B cell (primary cell): Measurements from ENCODE around the gene DNASE1L3. TPM values are rescaled to one million over a fixed set of nuclear protein-coding genes. Genes with fewer than 3 reads are reported as not detected.
A peak's percentile ranks its signal among the peaks of the same experiment; 100 is the strongest.

ENCODE experiments used
- ATAC-seq: fragments of 200-7000 bp; cut with Tn5 transposase; one replicate; pipeline ENCODE4 v1.10.0; 2021; ENCODE audit warnings: low read depth, mild to moderate bottlenecking, moderate number of reproducible peaks, moderate library complexity
- CTCF ChIA-PET: fragments of 350-600 bp; sonication (Branson Sonifier 250); formaldehyde crosslinking; loops from one replicate; lab custom pipeline; 2021; ENCODE audit warnings: antibody characterized with exemption, inconsistent platforms; lab: Charles Lee
- POLR2A ChIA-PET: fragments of 350-600 bp; sonication (Branson Sonifier 250); formaldehyde crosslinking; loops from one replicate; lab custom pipeline; 2021; ENCODE audit warnings: antibody characterized with exemption; lab: Charles Lee
- DNase-seq: peaks from one replicate; pipeline ENCODE4 v3.0.0; 2013
- H2AFZ ChIP-seq: 2 replicates; pipeline ENCODE4 v1.6.1; 2012; ENCODE audit warnings: mild to moderate bottlenecking, low read depth, low read length; ENCODE audit not compliant: insufficient read depth, poor library complexity, severe bottlenecking
- H3K27ac ChIP-seq, 2 donors: 1 replicate in 1 of 2; 2 replicates in 1 of 2; pipeline ENCODE4 v1.5.1; 2012 to 2013; ENCODE audit warnings: low read length in 2 of 2, mild to moderate bottlenecking in 2 of 2, moderate library complexity in 1 of 2
- H3K27me3 ChIP-seq, 4 experiments: fragments of 200-600 bp in 1 of 4; sonication (generic) in 1 of 4; replicated peaks in 1 of 4; 1 replicate in 2 of 4; 2 replicates in 2 of 4; pipeline versions ENCODE4 v1.6.1 to v1.7.0; 2013 to 2016; ENCODE audit warnings: low read length in 3 of 4, mild to moderate bottlenecking in 2 of 4, mixed read lengths in 1 of 4, moderate library complexity in 1 of 4; ENCODE audit not compliant: insufficient read depth in 4 of 4, control insufficient read depth in 3 of 4; ENCODE audit errors: control extremely low read depth in 1 of 4
- H3K36me3 ChIP-seq, 2 experiments: replicated peaks in 1 of 2; 1 replicate in 1 of 2; 2 replicates in 1 of 2; pipeline versions ENCODE4 v1.6.1 to v1.7.1; 2013; ENCODE audit warnings: low read length in 1 of 2; ENCODE audit not compliant: insufficient read depth in 2 of 2, control insufficient read depth in 1 of 2; ENCODE audit errors: control extremely low read depth in 1 of 2, extremely low read depth in 1 of 2
- H3K4me1 ChIP-seq, 2 donors: fragments of 200-600 bp in 1 of 2; sonication (generic) in 1 of 2; 1 replicate in 1 of 2; 2 replicates in 1 of 2; pipeline versions ENCODE4 v1.5.1 to v1.6.1; 2013 to 2017; ENCODE audit warnings: low read length in 2 of 2; ENCODE audit not compliant: control insufficient read depth in 2 of 2, insufficient read depth in 2 of 2
- H3K4me2 ChIP-seq: replicated peaks from 2 replicates; pipeline ENCODE3; 2012; ENCODE audit warnings: mild to moderate bottlenecking, low read depth, low read length; ENCODE audit not compliant: poor library complexity, severe bottlenecking
- H3K4me3 ChIP-seq, 5 experiments: fragments of 200-600 bp in 1 of 5; sonication (generic) in 1 of 5; 1 replicate in 3 of 5; 2 replicates in 2 of 5; pipeline versions ENCODE4 v1.5.1 to v1.7.0; 2011 to 2016; ENCODE audit warnings: low read length in 4 of 5, mild to moderate bottlenecking in 4 of 5, low read depth in 2 of 5, control low read depth in 1 of 5, moderate library complexity in 1 of 5; ENCODE audit not compliant: insufficient read depth in 1 of 5; ENCODE audit errors: control extremely low read depth in 1 of 5, extremely low read depth in 1 of 5
- H3K79me2 ChIP-seq: fragments of 200-600 bp; sonication (generic); one replicate; pipeline ENCODE4 v1.6.0; 2016; ENCODE audit warnings: low read length; ENCODE audit not compliant: control insufficient read depth, insufficient read depth
- H3K9ac ChIP-seq: fragments of 200-600 bp; sonication (generic); 2 replicates; pipeline ENCODE4 v1.6.1; 2017; ENCODE audit warnings: mild to moderate bottlenecking, low read length, moderate library complexity
- H3K9me3 ChIP-seq, 3 donors: one replicate each; pipeline versions ENCODE4 v1.6.1 to v1.7.1; 2013; ENCODE audit warnings: low read length in 2 of 3; ENCODE audit not compliant: control insufficient read depth in 2 of 3, insufficient read depth in 1 of 3; ENCODE audit errors: control extremely low read depth in 1 of 3
- H4K20me1 ChIP-seq: 2 replicates; pipeline ENCODE4 v1.6.0; 2012; ENCODE audit warnings: mild to moderate bottlenecking, low read length; ENCODE audit not compliant: insufficient read depth, control insufficient read depth, poor library complexity, severe bottlenecking
- H3K27ac Mint-ChIP-seq: one replicate; pipeline ENCODE4 v1.8.0; 2021; ENCODE audit warnings: mixed read lengths
- H3K27me3 Mint-ChIP-seq: one replicate; pipeline ENCODE4 v1.8.0; 2021; ENCODE audit warnings: mixed read lengths
- H3K4me1 Mint-ChIP-seq: one replicate; pipeline ENCODE4 v1.8.0; 2021; ENCODE audit warnings: mixed read lengths
- H3K4me3 Mint-ChIP-seq: one replicate; pipeline ENCODE4 v1.8.0; 2021; ENCODE audit warnings: mixed read lengths
- H3K9me3 Mint-ChIP-seq: one replicate; pipeline ENCODE4 v1.8.0; 2022; ENCODE audit warnings: mixed read lengths; ENCODE audit not compliant: insufficient read depth
- EZH2 ChIP-seq: IDR thresholded peaks from 2 replicates; pipeline ENCODE4 v1.6.1; 2012; ENCODE audit warnings: borderline replicate concordance, low read depth, mild to moderate bottlenecking, moderate library complexity, low read length; ENCODE audit not compliant: insufficient read depth, poor library complexity, severe bottlenecking
- WGBS: methylation state at CpG from one replicate; pipeline ENCODE4 v1.1.5; 2013; ENCODE audit warnings: missing lambda C conversion rate; ENCODE audit not compliant: insufficient coverage; 5-methylcytosine and 5-hydroxymethylcytosine counted together
- intact Hi-C: fragments of 100-400 bp; cut with micrococcal nuclease; formaldehyde crosslinking; loops from one replicate; pipeline ENCODE4 v1.10.0; 2022
- polyA plus RNA-seq: library from polyadenylated mRNA; depleted of rRNA; stranded (reverse); fragments of >200 nt; gene quantifications from 2 replicates; pipeline ENCODE4 v1.2.3, GENCODE V29; 2012
- total RNA-seq, 2 donors: library from RNA; stranded (reverse); fragments of 120-200 nt in 1 of 2; gene quantifications; 1 replicate in 1 of 2; 2 replicates in 1 of 2; pipeline versions ENCODE4 v1.2.3 to v1.2.4, GENCODE V29; 2013 to 2022
- TF ChIP-seq, protein P1 (sequence below): fragments of 200-600 bp; IDR thresholded peaks from one replicate; pipeline ENCODE4 v1.8.0; 2022; ENCODE audit warnings: antibody characterized with exemption, mild to moderate bottlenecking

Gene DNASE1L3
- total and polyA plus RNA-seq, 2 donors (not counting 1 experiment from before 2014, with no cell fraction given): 0.39 to 2.6 TPM

DNA sequence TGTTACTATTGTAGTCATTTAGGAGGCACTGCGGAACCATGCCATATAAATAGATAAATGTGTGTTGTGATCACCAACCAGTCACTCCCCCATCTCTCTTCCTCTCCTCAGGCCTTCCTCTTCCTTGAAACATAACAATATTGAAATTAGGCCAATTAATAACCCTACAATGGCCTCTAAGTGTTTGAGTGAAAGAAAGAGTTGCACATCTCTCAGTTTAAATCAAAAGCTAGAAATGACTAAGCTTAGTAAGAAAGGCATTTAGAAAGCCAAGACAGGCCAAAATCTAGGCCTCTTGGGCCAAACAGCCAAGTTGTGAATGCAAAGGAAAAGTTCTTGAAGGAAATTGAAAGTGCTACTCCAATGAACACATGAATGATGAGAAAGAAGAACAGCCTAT is 8.1 kb upstream of the DNASE1L3 start:
- ChIA-PET POLR2A (no interaction called here), CTCF (interaction anchor here (0.7 to 12.6 kb wide), 12 partner anchors 10 to 313 kb away, joined by 3 to 336 read pairs (median 32); partner anchors contain the start of genes ABHD6, HTD2 and RPP14)
- DNase-seq: no peak
- no peaks in the 10 kb centered on the region for H3K27me3 Mint-ChIP-seq
- WGBS: no CpG with 5 or more reads among the region's 1 CpG
- H3K27ac Mint-ChIP-seq: no peak overlapping the region
- Histone ChIP-seq H4K20me1 (no peaks in the 10 kb centered on the region), H3K4me1 (peaks cover 44 to 51% of the 10 kb centered on the region in 2 donors), H3K27me3 (no peaks in the 10 kb centered on the region), H3K4me3 (no peak overlapping the region), H3K79me2 (no peaks in the 10 kb centered on the region), H3K36me3 (no peaks in the 10 kb centered on the region), H3K27ac (no peak overlapping the region), H2AFZ (no peak overlapping the region), H3K9ac (no peak overlapping the region), H3K4me2 (no peak overlapping the region), H3K9me3 (no peaks in the 10 kb centered on the region)
- intact Hi-C loops: loop anchor here (5.0 kb wide), 1 partner anchor 42 kb away; no protein-coding TSS in a partner anchor
- H3K4me1 Mint-ChIP-seq: peaks cover 45% of the 10 kb centered on the region
- TF ChIP-seq, protein P1, sequence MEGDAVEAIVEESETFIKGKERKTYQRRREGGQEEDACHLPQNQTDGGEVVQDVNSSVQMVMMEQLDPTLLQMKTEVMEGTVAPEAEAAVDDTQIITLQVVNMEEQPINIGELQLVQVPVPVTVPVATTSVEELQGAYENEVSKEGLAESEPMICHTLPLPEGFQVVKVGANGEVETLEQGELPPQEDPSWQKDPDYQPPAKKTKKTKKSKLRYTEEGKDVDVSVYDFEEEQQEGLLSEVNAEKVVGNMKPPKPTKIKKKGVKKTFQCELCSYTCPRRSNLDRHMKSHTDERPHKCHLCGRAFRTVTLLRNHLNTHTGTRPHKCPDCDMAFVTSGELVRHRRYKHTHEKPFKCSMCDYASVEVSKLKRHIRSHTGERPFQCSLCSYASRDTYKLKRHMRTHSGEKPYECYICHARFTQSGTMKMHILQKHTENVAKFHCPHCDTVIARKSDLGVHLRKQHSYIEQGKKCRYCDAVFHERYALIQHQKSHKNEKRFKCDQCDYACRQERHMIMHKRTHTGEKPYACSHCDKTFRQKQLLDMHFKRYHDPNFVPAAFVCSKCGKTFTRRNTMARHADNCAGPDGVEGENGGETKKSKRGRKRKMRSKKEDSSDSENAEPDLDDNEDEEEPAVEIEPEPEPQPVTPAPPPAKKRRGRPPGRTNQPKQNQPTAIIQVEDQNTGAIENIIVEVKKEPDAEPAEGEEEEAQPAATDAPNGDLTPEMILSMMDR: no peak
- no peak for TF ChIP-seq EZH2
- H3K4me3 Mint-ChIP-seq: peak overlapping the region; percentile 42
- ATAC-seq: no peak
- H3K9me3 Mint-ChIP-seq: no peaks in the 10 kb centered on the region

DNA sequence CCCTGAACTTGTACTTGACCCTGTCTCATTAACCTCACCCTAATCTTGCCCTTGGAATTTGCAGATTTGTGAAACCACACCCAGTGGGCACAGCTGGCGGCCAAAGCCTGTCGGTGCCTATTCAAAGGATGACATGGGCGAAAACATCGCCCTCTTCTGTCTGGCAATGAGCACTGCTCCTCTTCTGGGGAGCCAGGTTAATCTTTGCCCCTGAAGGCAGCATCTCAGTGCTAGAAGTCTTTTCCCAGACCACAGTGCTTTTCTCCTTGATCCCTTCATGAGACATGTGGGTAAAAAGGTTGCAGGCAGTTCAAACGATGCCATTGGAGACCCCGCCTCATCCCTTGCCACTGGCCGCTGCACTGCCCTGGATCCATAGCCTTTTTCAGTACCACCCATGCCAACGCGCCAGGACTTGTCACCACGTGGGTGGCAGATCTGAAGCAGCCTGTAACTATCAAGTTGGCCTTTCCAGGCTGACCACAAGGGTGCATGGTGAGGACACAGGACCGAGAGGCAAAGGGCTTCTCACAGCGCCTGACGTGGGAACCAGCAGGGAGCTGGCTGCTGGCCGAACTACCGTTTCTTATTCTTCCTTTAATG is 6.5 kb upstream of the DNASE1L3 start:
- CTCF ChIA-PET: interaction anchor here (0.7 to 12.6 kb wide), 31 partner anchors 8 to 413 kb away, joined by 3 to 336 read pairs (median 6); partner anchors contain the start of genes ABHD6, FLNB, HTD2 and RPP14
- TF ChIP-seq EZH2: no peak
- TF ChIP-seq, protein P1: peak; percentile 97
- peak overlapping the region; percentile 80 for H2AFZ ChIP-seq

More for the DNA sequence above, 6.5 kb upstream of the DNASE1L3 start:
- H4K20me1 ChIP-seq: no peaks in the 10 kb centered on the region
- no peaks in the 10 kb centered on the region for H3K9me3 Mint-ChIP-seq
- intact Hi-C loops: loop anchor here (1.0 to 5.0 kb wide), 5 partner anchors 17 to 209 kb away; partner anchors contain the start of genes FLNB, HTD2 and RPP14
- peaks cover 52 to 58% of the 10 kb centered on the region in 2 donors for H3K4me1 ChIP-seq
- peak overlapping the region in 1 of 2 donors; percentile 52 for H3K27ac ChIP-seq
- DNase-seq (peak; percentile 84), ATAC-seq (peak; percentile 60)
- no peaks in the 10 kb centered on the region for H3K36me3 ChIP-seq
- H3K4me2 ChIP-seq: peak overlapping the region; percentile 78
- no peaks in the 10 kb centered on the region for H3K27me3 ChIP-seq
- POLR2A ChIA-PET: interaction anchor here (0.7 to 3.9 kb wide), 8 partner anchors 14 to 89 kb away, joined by 3 to 23 read pairs (median 7); partner anchors contain the start of genes ABHD6 and HTD2
- peak overlapping the region; percentile 57 for H3K9ac ChIP-seq
- no peaks in the 10 kb centered on the region for H3K79me2 ChIP-seq
- WGBS: 3% methylated on average over 12 of the region's 15 CpGs
- H3K9me3 ChIP-seq: no peaks in the 10 kb centered on the region
- peaks cover 49% of the 10 kb centered on the region for H3K4me1 Mint-ChIP-seq
- H3K4me3 Mint-ChIP-seq: peak overlapping the region; percentile 79
- H3K27me3 Mint-ChIP-seq: no peaks in the 10 kb centered on the region
- peak overlapping the region in 4 of 5 experiments; percentile 34 to 61 (median 48) for H3K4me3 ChIP-seq
- H3K27ac Mint-ChIP-seq: peak overlapping the region; percentile 69
